IMR-90 (cell line): ENCODE measurements around the gene KLHDC3. TPM values are rescaled to one million over a fixed set of nuclear protein-coding genes. Genes with fewer than 3 reads are reported as not detected.

Source experiments
- ATAC-seq: fragments of 200-7000 bp; cut with Tn5 transposase; 2 replicates; pipeline ENCODE4 v1.9.1; 2020; ENCODE audit warnings: low read depth, mild to moderate bottlenecking, moderate library complexity
- BruUV-seq: library from RNA; stranded (reverse); fragments of 400-500 nt; replicated peaks from 2 replicates; lab custom pipeline; 2021; lab: Mats Ljungman, UMichigan
- CTCF ChIA-PET: fragments of 300-600 bp; formaldehyde crosslinking; extraction: SDS; loops from one replicate; lab custom pipeline; 2021; ENCODE audit warnings: antibody characterized with exemption; lab: Yijun Ruan, JAX
- POLR2A ChIA-PET: fragments of 300-600 bp; sonication (Branson Sonifier 250); formaldehyde crosslinking; loops from one replicate; lab custom pipeline; 2022; ENCODE audit warnings: antibody characterized with exemption; ENCODE audit not compliant: unreplicated experiment; lab: Charles Lee
- DNase-seq: peaks from one replicate; pipeline ENCODE4 v3.0.0; 2013
- H2AFZ ChIP-seq: replicated peaks from 2 replicates; pipeline ENCODE3; 2013; ENCODE audit warnings: low read length, mild to moderate bottlenecking; ENCODE audit not compliant: poor library complexity
- H2AK5ac ChIP-seq: 2 replicates; pipeline ENCODE4 v1.6.1; 2013; ENCODE audit warnings: low read depth, low read length, inconsistent platforms
- H2AK9ac ChIP-seq: replicated peaks from 2 replicates; pipeline ENCODE3; 2013; ENCODE audit warnings: mild to moderate bottlenecking, low read depth, low read length, moderate library complexity; ENCODE audit not compliant: poor library complexity
- H2BK120ac ChIP-seq: 2 replicates; pipeline ENCODE4 v1.6.1; 2013; ENCODE audit warnings: low read depth, low read length, inconsistent platforms
- H2BK15ac ChIP-seq: 3 replicates; pipeline ENCODE4 v1.6.1; 2013; ENCODE audit warnings: low read depth, low read length, inconsistent platforms
- H2BK20ac ChIP-seq: 2 replicates; pipeline ENCODE4 v1.6.1; 2013; ENCODE audit warnings: low read depth, mild to moderate bottlenecking, inconsistent platforms, low read length, moderate library complexity
- H2BK5ac ChIP-seq: 2 replicates; pipeline ENCODE4 v1.6.1; 2013; ENCODE audit warnings: mild to moderate bottlenecking, low read depth, low read length, inconsistent platforms; ENCODE audit not compliant: poor library complexity, severe bottlenecking
- H3K14ac ChIP-seq: replicated peaks from 2 replicates; pipeline ENCODE4 v1.6.1; 2013; ENCODE audit warnings: low read depth, low read length, inconsistent platforms
- H3K18ac ChIP-seq: 2 replicates; pipeline ENCODE4 v1.6.1; 2013; ENCODE audit warnings: low read depth, low read length, control low read depth
- H3K23ac ChIP-seq: 2 replicates; pipeline ENCODE4 v1.6.1; 2013; ENCODE audit warnings: low read depth, low read length, inconsistent platforms
- H3K27ac ChIP-seq: 2 replicates; pipeline ENCODE4 v1.5.1; 2013; ENCODE audit warnings: mild to moderate bottlenecking, control low read depth, low read length; ENCODE audit not compliant: insufficient read depth
- H3K27me3 ChIP-seq: 2 replicates; pipeline ENCODE4 v1.6.1; 2013; ENCODE audit warnings: low read length; ENCODE audit not compliant: control insufficient read depth, insufficient read depth
- H3K36me3 ChIP-seq: 2 replicates; pipeline ENCODE4 v1.6.1; 2013; ENCODE audit warnings: low read length, mixed read lengths; ENCODE audit not compliant: control insufficient read depth, insufficient read depth
- H3K4ac ChIP-seq: 2 replicates; pipeline ENCODE4 v1.6.1; 2013; ENCODE audit warnings: low read depth, low read length, inconsistent platforms
- H3K4me1 ChIP-seq: 2 replicates; pipeline ENCODE4 v1.6.1; 2013; ENCODE audit warnings: low read length, mixed read lengths; ENCODE audit not compliant: control insufficient read depth, insufficient read depth
- H3K4me2 ChIP-seq: 2 replicates; pipeline ENCODE4 v1.6.1; 2013; ENCODE audit warnings: low read depth, mild to moderate bottlenecking, control low read depth, low read length, moderate library complexity
- H3K4me3 ChIP-seq: 2 replicates; pipeline ENCODE4 v1.5.1; 2013; ENCODE audit warnings: low read depth, mild to moderate bottlenecking, control low read depth, low read length, moderate library complexity; ENCODE audit not compliant: insufficient read depth
- H3K56ac ChIP-seq: 2 replicates; pipeline ENCODE4 v1.6.1; 2013; ENCODE audit warnings: low read length, inconsistent platforms; ENCODE audit not compliant: insufficient read depth; ENCODE audit errors: extremely low read depth
- H3K79me1 ChIP-seq, 2 experiments: 2 replicates each; pipeline ENCODE4 v1.6.1; 2013; ENCODE audit warnings: low read length in 2 of 2, inconsistent platforms in 1 of 2, low read depth in 1 of 2
- H3K9ac ChIP-seq: 2 replicates; pipeline ENCODE4 v1.6.1; 2013; ENCODE audit warnings: low read depth, low read length, control low read depth
- H3K9me1 ChIP-seq: 2 replicates; pipeline ENCODE4 v1.6.1; 2013; ENCODE audit warnings: low read length, inconsistent platforms; ENCODE audit not compliant: insufficient read depth
- H3K9me3 ChIP-seq: 2 replicates; pipeline ENCODE4 v1.6.1; 2013; ENCODE audit warnings: low read length; ENCODE audit not compliant: control insufficient read depth, insufficient read depth
- H4K20me1 ChIP-seq: 2 replicates; pipeline ENCODE4 v1.6.1; 2013; ENCODE audit warnings: low read length, inconsistent platforms; ENCODE audit not compliant: insufficient read depth
- H4K5ac ChIP-seq: 2 replicates; pipeline ENCODE4 v1.6.1; 2013; ENCODE audit warnings: mild to moderate bottlenecking, low read depth, low read length, control low read depth
- H4K8ac ChIP-seq, 2 experiments: 2 replicates each; pipeline ENCODE4 v1.6.1; 2013; ENCODE audit warnings: low read depth in 2 of 2, low read length in 2 of 2, control low read depth in 1 of 2, inconsistent platforms in 1 of 2
- H4K91ac ChIP-seq: 2 replicates; pipeline ENCODE4 v1.6.1; 2013; ENCODE audit warnings: low read depth, low read length, inconsistent platforms; ENCODE audit not compliant: insufficient read depth
- BHLHE40 ChIP-seq: fragments of 150-350 bp; IDR thresholded peaks from 2 replicates; pipeline ENCODE4 v1.6.1; 2016; ENCODE audit warnings: mild to moderate bottlenecking, low read depth, low read length
- CEBPB ChIP-seq: IDR thresholded peaks from 2 replicates; pipeline ENCODE4 v1.6.1; 2012; ENCODE audit warnings: low read depth, low read length, improper control_type of control experiment
- MXI1 ChIP-seq: IDR thresholded peaks from 2 replicates; pipeline ENCODE4 v1.6.1; 2012; ENCODE audit warnings: low read depth, mild to moderate bottlenecking, low read length, moderate library complexity, borderline replicate concordance
- RAD21 ChIP-seq: IDR thresholded peaks from 2 replicates; pipeline ENCODE4 v1.6.1; 2012; ENCODE audit warnings: low read length, improper control_type of control experiment
- RCOR1 ChIP-seq: IDR thresholded peaks from 2 replicates; pipeline ENCODE4 v1.6.1; 2012; ENCODE audit warnings: mild to moderate bottlenecking, low read length, improper control_type of control experiment; ENCODE audit not compliant: insufficient replicate concordance
- RFX5 ChIP-seq: IDR thresholded peaks from 2 replicates; pipeline ENCODE4 v1.8.0; 2012; ENCODE audit warnings: low read depth, mild to moderate bottlenecking, low read length, moderate library complexity
- SMC3 ChIP-seq: fragments of 150-350 bp; IDR thresholded peaks from 2 replicates; pipeline ENCODE4 v1.6.1; 2016; ENCODE audit warnings: low read depth, mild to moderate bottlenecking, antibody characterized with exemption, low read length, moderate library complexity
- WGBS, 2 experiments: methylation state at CpG; one replicate each; pipeline versions ENCODE4 v1.1.5 to v1.1.7; 2013; ENCODE audit warnings: missing lambda C conversion rate in 2 of 2; ENCODE audit not compliant: insufficient read length in 1 of 2; ENCODE audit errors: extremely low coverage in 2 of 2; 5-methylcytosine and 5-hydroxymethylcytosine counted together
- dilution Hi-C: fragments of 300-500 bp; cut with HindIII; formaldehyde crosslinking; loops from one replicate; pipeline ENCODE4 v1.14.3; 2018; ENCODE audit warnings: low sequenced_read_pairs; ENCODE audit not compliant: unreplicated experiment
- in situ Hi-C: fragments of 300-500 bp; cut with MboI; formaldehyde crosslinking; loops from 3 replicates; pipeline ENCODE4 v1.14.3; 2019; ENCODE audit warnings: low sequenced_read_pairs, inconsistent platforms, mixed read lengths
- intact Hi-C: fragments of 100-400 bp; cut with micrococcal nuclease; formaldehyde crosslinking; loops from 2 replicates; pipeline ENCODE4 v1.10.0; 2022
- polyA plus RNA-seq, 3 experiments: library from polyadenylated mRNA; depleted of rRNA; stranded (reverse); fragments of >200 nt; gene quantifications; 2 replicates each; pipeline ENCODE4 v1.2.3, GENCODE V29; 2012; ENCODE audit warnings: low replicate concordance in 1 of 3
- total RNA-seq: library from RNA; depleted of rRNA; stranded (reverse); fragments of >200 nt; gene quantifications from 2 replicates; pipeline ENCODE4 v1.2.3, GENCODE V29; 2012
- TF ChIP-seq, protein P1 (sequence below): conservative IDR thresholded peaks from 2 replicates; pipeline ENCODE4 v1.5.1; 2012; ENCODE audit warnings: mild to moderate bottlenecking, low read depth, low read length, improper control_type of control experiment

The KLHDC3 gene
- total and polyA plus RNA-seq, 2 of the 4 experiments (the other 2 are of a cell fraction) = 57.1 to 76.0 TPM

DNA sequence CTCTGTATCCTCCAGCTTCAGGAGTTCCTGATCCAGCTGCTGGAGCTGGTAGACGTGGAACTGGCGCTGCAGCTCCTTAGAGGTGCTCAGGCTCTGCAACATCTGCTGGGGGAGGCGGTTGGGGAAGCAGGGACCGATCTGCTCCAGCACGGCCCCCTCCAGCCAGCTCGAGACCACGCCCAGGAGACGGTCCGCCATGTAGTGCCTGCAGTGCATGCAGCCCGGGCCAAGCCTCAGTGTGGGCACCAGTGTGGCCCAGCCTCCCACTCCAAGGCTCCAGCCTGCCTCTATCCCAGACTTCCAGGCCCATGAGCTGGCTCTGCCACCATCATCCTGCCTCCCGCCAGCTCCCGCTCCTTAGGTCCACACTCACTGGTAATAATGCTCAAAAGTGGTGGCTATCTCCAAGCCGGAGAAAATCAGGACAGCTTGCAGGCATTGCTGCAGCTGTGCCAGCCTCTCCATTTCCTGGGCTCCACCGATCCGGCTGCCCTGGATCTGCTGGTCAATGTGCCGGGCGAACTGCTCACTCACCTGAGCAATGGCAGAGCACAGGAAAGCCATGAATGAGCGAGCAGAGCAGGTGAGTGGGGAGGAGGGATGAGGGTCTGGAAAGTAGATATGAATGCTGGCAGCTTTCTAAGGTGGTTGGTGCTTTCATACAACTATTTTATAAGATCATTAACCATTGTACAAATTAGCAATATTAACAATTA is 26.7 kb downstream of the KLHDC3 start:
- no peak overlapping the region for H4K91ac ChIP-seq
- no peak overlapping the region for H2BK15ac ChIP-seq
- no peak overlapping the region for H3K18ac ChIP-seq
- no peak overlapping the region for H2AK9ac ChIP-seq
- in situ Hi-C loops = no loop called here
- H2AK5ac ChIP-seq = no peak overlapping the region
- 0 out of 2 replicates have a peak, but pooled peaks cover 1% of the 10 kb centered on the region for H4K20me1 ChIP-seq
- H2BK20ac ChIP-seq = no peak overlapping the region
- no peak overlapping the region for H3K4me2 ChIP-seq
- H3K9ac ChIP-seq = no peak overlapping the region
- H3K27ac ChIP-seq = no peak overlapping the region
- H3K27me3 ChIP-seq = no peaks in the 10 kb centered on the region
- H3K23ac ChIP-seq = no peak overlapping the region
- TF ChIP-seq RAD21 = no peak
- TF ChIP-seq RCOR1 = no peak
- no peak for TF ChIP-seq CEBPB
- TF ChIP-seq RFX5 = no peak
- TF ChIP-seq BHLHE40 = no peak
- TF ChIP-seq, protein P1, sequence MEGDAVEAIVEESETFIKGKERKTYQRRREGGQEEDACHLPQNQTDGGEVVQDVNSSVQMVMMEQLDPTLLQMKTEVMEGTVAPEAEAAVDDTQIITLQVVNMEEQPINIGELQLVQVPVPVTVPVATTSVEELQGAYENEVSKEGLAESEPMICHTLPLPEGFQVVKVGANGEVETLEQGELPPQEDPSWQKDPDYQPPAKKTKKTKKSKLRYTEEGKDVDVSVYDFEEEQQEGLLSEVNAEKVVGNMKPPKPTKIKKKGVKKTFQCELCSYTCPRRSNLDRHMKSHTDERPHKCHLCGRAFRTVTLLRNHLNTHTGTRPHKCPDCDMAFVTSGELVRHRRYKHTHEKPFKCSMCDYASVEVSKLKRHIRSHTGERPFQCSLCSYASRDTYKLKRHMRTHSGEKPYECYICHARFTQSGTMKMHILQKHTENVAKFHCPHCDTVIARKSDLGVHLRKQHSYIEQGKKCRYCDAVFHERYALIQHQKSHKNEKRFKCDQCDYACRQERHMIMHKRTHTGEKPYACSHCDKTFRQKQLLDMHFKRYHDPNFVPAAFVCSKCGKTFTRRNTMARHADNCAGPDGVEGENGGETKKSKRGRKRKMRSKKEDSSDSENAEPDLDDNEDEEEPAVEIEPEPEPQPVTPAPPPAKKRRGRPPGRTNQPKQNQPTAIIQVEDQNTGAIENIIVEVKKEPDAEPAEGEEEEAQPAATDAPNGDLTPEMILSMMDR = no peak
- no peak for TF ChIP-seq SMC3
- no peak for TF ChIP-seq MXI1
- no peak overlapping the region for H4K5ac ChIP-seq
- CTCF ChIA-PET = no interaction called here
- DNase-seq = no peak
- no peak overlapping the region for H3K56ac ChIP-seq
- no peak overlapping the region for H2BK120ac ChIP-seq
- POLR2A ChIA-PET = interaction anchor here (0.6 kb wide), 1 partner anchor 358 kb away, joined by 18 read pairs; no protein-coding TSS in a partner anchor
- no peak for ATAC-seq
- dilution Hi-C loops = no loop called here
- H3K36me3 ChIP-seq = peaks cover 71% of the 10 kb centered on the region
- WGBS, 2 experiments = 100% methylated on average over 3 of the region's 18 CpGs; no CpG with 5 or more reads in 1 of the 2 experiments
- no peaks in the 10 kb centered on the region for H3K9me3 ChIP-seq
- H3K79me1 ChIP-seq = peaks cover 3 to 12% of the 10 kb centered on the region in 2 experiments; a peak in 1 of 4 replicates
- intact Hi-C loops = no loop called here
- H2BK5ac ChIP-seq = no peak overlapping the region
- no peak overlapping the region for H3K4ac ChIP-seq
- H3K4me1 ChIP-seq = no peaks in the 10 kb centered on the region
- no TSS peak for BruUV-seq
- H3K9me1 ChIP-seq = no peaks in the 10 kb centered on the region
- no peak overlapping the region for H4K8ac ChIP-seq
- H3K4me3 ChIP-seq = no peak overlapping the region
- no peak overlapping the region for H2AFZ ChIP-seq
- no peak overlapping the region for H3K14ac ChIP-seq
